Activated naive CD8-positive, alpha-beta T cell treated with anti-CD3 and anti-CD28 coated beads, Interleukin-2, amount 50 U/mL, for 24 hours (primary cell): ENCODE data around the gene HP1BP3.

Experiments
- ATAC-seq: fragments of 150-1000 bp; cut with Tn5 transposase; one replicate; pipeline ENCODE4 v1.10.0; 2021
- DNase-seq: peaks from one replicate; pipeline ENCODE4 v3.0.0; 2021
- H3K27ac Mint-ChIP-seq: one replicate; pipeline ENCODE4 v1.8.0; 2021; ENCODE audit warnings: mild to moderate bottlenecking, mixed read lengths
- H3K27me3 Mint-ChIP-seq: one replicate; pipeline ENCODE4 v1.8.0; 2021; ENCODE audit warnings: mixed read lengths
- H3K36me3 Mint-ChIP-seq: one replicate; pipeline ENCODE4 v1.8.0; 2021; ENCODE audit warnings: low read depth, mixed read lengths
- H3K4me1 Mint-ChIP-seq: one replicate; pipeline ENCODE4 v1.8.0; 2021; ENCODE audit warnings: mixed read lengths
- H3K4me3 Mint-ChIP-seq: one replicate; pipeline ENCODE4 v1.8.0; 2021; ENCODE audit warnings: mild to moderate bottlenecking, moderate library complexity, mixed read lengths
- H3K9me3 Mint-ChIP-seq: one replicate; pipeline ENCODE4 v1.8.0; 2021; ENCODE audit warnings: mixed read lengths

The HP1BP3 gene

DNA sequence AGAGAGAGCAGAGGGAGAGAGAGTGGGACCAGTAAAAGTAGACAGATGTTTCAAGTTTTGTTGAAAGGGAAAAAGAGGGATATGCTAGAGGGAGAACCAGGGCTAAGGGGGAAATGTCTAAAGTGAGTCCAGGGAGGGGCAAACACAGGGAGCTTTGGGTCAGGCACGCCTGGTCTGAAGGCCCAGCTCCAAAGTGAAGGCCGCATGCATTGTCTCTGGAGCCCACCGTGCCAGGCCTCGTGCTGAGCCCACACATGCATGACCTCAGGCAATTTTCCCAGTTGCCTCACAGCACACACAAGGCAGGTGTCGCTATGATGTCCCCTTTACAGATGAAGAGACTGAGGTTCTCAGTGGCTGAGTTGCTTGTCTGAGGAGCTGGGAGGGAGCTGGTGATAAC, 85.3 kb downstream of the HP1BP3 start:
- no peak overlapping the region for H3K4me3 Mint-ChIP-seq
- no peaks in the 10 kb centered on the region for H3K36me3 Mint-ChIP-seq
- no peak for DNase-seq
- H3K27ac Mint-ChIP-seq: no peak overlapping the region
- H3K4me1 Mint-ChIP-seq: no peaks in the 10 kb centered on the region
- ATAC-seq: no peak
- H3K27me3 Mint-ChIP-seq: peaks cover 3% of the 10 kb centered on the region
- H3K9me3 Mint-ChIP-seq: no peaks in the 10 kb centered on the region

DNA sequence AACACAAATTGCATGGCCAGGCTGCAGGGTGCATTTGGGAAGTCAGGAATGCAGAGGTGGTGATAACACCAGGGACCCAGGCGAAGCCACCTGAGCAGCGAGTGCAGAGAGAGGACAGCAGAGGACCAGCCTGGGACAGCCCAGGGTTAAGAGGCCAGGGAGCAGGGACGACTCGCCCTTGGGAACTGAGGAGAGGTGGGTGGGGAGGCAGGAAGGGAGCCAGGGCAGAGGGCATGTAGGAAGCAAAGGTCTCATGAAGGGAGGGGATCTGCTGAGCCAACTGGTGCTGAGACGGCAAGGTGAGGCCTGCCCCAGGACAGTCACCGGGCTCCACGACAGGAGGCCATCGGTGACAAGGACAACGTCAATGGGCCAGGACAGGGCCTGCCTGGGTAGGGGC, 85.7 kb downstream of the HP1BP3 start:
- H3K27me3 Mint-ChIP-seq: peaks cover 3% of the 10 kb centered on the region
- no peak overlapping the region for H3K27ac Mint-ChIP-seq
- ATAC-seq (no peak), DNase-seq (no peak)
- H3K4me3 Mint-ChIP-seq: no peak overlapping the region
- no peaks in the 10 kb centered on the region for H3K36me3 Mint-ChIP-seq
- H3K4me1 Mint-ChIP-seq: no peaks in the 10 kb centered on the region
- H3K9me3 Mint-ChIP-seq: no peaks in the 10 kb centered on the region

DNA sequence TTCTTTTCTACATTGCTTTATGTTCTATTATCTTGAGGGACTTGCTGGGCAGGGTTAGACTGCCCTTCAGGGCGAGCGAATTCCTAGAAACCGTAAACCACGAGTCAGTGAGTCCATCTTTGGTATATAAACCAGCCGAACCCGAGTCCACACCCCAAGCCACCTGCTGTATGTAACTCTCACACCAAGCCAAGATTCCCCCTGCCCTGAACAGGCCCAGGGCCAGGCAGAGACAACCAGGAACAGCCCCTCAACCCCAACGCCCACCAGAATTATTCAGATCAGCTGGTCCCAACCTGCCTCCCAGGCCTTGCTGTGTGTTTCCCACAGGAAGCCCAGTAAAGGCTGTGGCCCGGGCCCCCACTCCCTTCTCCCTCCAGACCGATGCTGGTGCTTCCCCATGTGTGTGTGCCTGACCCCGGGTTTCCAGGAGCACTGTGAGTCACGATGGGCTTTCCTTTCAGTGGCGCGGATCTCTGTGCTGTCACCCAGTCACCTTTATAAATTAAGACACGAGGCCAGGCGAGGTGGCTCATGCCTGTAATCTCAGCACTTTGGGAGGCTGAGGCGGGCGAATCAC, 86.4 kb downstream of the HP1BP3 start:
- peaks cover 3% of the 10 kb centered on the region for H3K27me3 Mint-ChIP-seq
- H3K4me3 Mint-ChIP-seq: no peak overlapping the region
- H3K27ac Mint-ChIP-seq: no peak overlapping the region
- ATAC-seq: no peak
- DNase-seq: no peak
- no peaks in the 10 kb centered on the region for H3K9me3 Mint-ChIP-seq
- peaks cover 4% of the 10 kb centered on the region for H3K4me1 Mint-ChIP-seq
- H3K36me3 Mint-ChIP-seq: no peaks in the 10 kb centered on the region

DNA sequence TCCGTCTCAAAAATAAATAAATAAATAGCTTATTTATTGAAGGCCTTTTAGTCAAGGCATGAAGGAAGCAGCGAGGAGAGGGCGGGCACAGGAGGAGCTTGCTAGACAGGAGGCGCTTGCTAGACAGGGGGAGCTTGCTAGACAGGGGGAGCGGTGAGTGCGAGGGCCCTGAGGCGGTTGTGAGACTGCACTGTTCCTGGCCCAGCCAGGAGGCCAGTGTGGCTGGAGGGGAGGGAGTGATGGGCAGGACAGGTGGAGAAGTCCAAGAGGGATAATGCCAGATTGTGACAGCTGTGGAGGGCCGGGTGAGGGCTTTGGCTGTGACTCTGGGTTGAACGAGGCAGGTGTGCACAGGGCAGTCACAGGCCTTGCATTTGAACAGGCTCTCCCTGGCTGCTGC, 87.5 kb downstream of the HP1BP3 start:
- no peaks in the 10 kb centered on the region for H3K9me3 Mint-ChIP-seq
- no peaks in the 10 kb centered on the region for H3K36me3 Mint-ChIP-seq
- H3K4me3 Mint-ChIP-seq: no peak overlapping the region

DNA sequence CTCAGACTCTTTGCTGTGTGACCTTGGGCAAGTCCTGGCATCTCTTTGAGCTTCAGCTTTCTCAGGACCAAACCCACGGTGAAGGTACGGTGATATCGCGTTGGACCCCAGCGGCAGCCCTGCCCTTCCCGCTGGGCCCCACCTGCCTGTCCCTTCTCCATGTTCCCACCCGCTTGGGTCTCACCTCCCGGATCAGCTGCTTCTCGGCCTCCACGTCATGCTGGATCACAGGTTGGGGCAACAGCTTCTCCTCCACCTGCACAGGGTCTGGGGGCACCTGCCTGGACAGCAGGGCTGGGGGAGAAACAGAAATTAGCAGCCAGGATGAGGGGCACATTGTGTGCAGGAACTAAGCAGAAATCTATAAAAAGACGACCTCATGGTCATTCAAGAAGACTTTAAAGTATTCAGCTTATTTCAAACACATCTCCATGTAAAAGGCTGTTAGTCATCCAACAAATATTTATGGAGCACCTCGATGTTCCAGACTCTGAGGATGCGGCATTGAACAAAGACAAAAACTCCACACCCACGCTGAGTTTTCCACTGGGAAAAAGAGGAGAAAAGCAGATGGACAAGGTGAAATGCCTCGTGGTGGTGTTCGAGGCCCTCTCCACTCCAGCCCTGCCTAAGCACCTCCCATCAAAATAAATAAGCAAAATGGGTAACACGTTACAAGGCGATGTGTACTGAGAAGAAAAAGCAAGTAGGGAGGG, 88.8 kb downstream of the HP1BP3 start:
- ATAC-seq (no peak), DNase-seq (no peak)
- Mint-ChIP-seq H3K4me1 (peaks cover 4% of the 10 kb centered on the region), H3K4me3 (no peak overlapping the region), H3K27me3 (peaks cover 3% of the 10 kb centered on the region), H3K27ac (no peak overlapping the region), H3K36me3 (no peaks in the 10 kb centered on the region), H3K9me3 (no peaks in the 10 kb centered on the region)

More for the DNA sequence above, 87.5 kb downstream of the HP1BP3 start:
- ATAC-seq (no peak), DNase-seq (no peak)
- peaks cover 3% of the 10 kb centered on the region for H3K27me3 Mint-ChIP-seq
- no peak overlapping the region for H3K27ac Mint-ChIP-seq
- peaks cover 4% of the 10 kb centered on the region for H3K4me1 Mint-ChIP-seq

DNA sequence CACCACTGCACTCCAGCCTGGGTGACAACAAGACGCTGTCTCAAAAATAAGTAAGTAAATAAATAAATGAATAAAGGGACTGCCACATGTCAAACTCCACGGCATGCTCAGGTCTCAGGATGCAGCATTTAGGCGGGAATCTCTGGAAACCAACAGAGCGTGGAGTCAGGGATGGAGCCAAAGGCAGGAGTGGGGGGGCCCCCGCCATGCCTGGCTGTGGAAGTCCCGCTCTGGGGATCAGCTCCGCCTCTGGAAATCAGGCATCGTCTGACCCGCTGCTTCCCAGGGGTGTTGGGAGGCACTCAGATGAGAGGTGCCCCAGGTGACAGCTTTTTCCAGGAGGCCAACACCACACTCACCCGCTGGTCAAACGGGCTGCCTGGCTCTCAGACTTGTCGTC, 89.5 kb downstream of the HP1BP3 start:
- ATAC-seq (no peak), DNase-seq (no peak)
- Mint-ChIP-seq H3K27ac (no peak overlapping the region), H3K9me3 (no peaks in the 10 kb centered on the region), H3K36me3 (no peaks in the 10 kb centered on the region), H3K4me3 (no peak overlapping the region), H3K27me3 (no peaks in the 10 kb centered on the region), H3K4me1 (peaks cover 4% of the 10 kb centered on the region)

DNA sequence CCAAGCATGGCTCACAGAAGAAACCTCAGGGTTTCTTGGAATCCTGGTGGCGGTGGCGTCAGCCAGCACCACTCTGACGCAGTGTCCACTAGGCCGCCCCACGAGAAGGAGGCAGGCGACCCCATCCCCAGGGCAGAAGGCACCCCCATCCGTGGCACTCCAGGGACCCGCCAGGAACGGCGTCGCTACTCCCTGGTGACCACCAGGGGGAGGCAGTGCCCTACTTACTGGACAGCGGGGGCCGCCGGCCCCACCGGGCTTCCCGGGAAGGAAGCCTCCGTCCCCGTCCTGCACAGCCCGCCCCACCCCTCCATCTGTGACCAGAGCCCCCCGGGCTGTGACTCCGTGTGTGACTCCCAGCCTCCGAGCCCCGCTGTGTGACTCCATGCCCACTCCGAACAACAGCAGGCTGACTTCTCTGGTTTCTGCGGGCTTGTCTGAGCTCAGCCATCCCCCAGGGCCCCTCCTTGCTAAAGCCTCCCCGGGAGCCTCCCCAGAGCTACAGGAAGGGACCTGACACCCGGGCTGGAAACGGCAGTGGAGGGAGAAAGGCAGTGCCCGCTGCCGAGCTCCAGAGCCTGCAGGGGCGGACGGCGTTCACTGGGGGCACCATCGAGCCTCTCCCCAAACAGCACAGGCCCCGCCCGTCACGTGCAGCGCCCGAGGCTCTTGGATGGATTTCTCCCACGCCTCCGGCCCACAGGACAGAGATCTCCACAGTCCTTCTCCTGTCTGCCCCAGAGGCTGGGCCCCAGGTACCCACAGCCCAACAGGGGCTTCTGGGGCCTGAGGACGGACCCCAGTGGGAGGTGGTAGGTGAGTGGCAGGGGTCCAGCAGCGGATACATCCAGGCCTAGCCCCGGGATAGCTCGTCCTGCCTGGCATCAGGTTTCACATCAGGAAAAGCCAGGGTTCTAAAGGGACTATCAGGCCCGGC, 90.4 kb downstream of the HP1BP3 start:
- no peaks in the 10 kb centered on the region for H3K36me3 Mint-ChIP-seq
- ATAC-seq: peak; percentile 89
- H3K4me3 Mint-ChIP-seq: peak overlapping the region; percentile 77
- no peak overlapping the region for H3K27ac Mint-ChIP-seq
- no peaks in the 10 kb centered on the region for H3K27me3 Mint-ChIP-seq
- no peaks in the 10 kb centered on the region for H3K9me3 Mint-ChIP-seq
- H3K4me1 Mint-ChIP-seq: peaks cover 4% of the 10 kb centered on the region
- peak; percentile 79 for DNase-seq

DNA sequence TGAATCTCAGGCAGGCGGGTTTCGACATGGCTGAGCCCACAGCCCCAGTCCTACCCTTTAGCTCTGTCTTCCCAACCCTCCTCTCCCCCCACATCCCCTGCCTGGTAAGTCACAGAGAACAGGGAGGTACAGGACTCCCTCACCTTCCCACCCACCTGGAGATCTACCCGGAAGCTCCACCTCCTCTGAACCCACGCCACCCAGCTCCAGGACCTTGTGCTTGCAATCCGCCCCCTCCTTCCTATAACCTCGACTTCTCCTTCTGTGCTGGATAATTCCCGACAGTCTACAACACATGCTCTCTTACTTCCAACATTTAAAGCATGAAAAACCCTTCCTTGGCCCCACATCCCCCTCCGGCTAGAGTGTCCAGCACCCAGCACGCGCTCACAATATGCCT, 91.6 kb downstream of the HP1BP3 start:
- H3K27me3 Mint-ChIP-seq: no peaks in the 10 kb centered on the region

DNA sequence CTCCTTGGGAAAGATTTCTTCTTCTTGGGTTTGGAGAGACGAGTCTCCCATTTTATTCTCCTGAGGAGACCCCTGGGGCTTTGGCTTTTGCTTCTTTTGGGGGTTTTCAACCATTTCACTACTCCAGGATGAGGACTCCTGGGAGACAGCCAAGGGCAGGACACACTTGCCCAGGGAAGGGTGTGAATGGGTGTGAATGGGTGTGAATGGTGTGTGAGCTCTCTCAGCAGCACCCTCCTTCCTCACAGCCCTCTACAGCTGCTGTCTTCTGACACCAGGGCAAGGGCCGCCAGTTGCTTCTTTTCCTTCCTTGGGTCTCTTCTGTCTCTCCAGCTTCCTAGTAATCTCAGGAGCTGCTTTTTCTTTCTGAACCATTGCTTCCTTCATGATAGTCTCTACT, 93.5 kb downstream of the HP1BP3 start:
- H3K4me3 Mint-ChIP-seq: no peak overlapping the region
- DNase-seq: no peak

More for the DNA sequence above, 91.6 kb downstream of the HP1BP3 start:
- H3K36me3 Mint-ChIP-seq: no peaks in the 10 kb centered on the region
- H3K27ac Mint-ChIP-seq: no peak overlapping the region
- no peak overlapping the region for H3K4me3 Mint-ChIP-seq
- DNase-seq (no peak), ATAC-seq (no peak)
- peaks cover 4% of the 10 kb centered on the region for H3K4me1 Mint-ChIP-seq
- H3K9me3 Mint-ChIP-seq: no peaks in the 10 kb centered on the region

More for the DNA sequence above, 93.5 kb downstream of the HP1BP3 start:
- Mint-ChIP-seq H3K36me3 (no peaks in the 10 kb centered on the region), H3K27ac (no peak overlapping the region), H3K9me3 (no peaks in the 10 kb centered on the region), H3K27me3 (no peaks in the 10 kb centered on the region), H3K4me1 (peaks cover 4% of the 10 kb centered on the region)
- no peak for ATAC-seq
